ENCODE results near the gene SRCAP.

Gene SRCAP

DNA sequence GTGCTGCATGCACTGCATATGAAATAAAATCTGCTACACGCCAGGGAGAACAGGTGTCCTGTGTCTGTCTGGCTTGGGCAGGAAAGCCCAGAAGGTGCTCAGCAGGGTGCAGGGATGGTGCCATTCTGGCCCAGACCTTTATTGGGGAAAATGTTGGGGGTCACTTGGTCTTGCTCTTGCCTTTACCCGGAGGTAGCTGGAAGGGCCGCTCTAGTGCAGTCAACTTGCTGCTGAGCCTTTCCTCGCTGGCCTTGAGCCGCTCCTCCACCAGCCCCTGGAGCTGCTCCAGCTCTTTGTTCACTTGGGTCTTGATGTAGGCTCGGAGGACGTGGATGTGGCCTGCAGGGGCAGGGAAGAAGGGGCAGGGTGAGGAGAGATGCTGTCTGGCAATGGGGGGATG lies 58.3 kb downstream of the SRCAP start:
- Histone ChIP-seq H3K9me3 (no peaks in the 10 kb centered on the region), H3K4me1 (peaks cover 5 to 11% (median 8%) of the 10 kb centered on the region in 4 donors), H3K36me3 (peaks cover 8 to 73% (median 17%) of the 10 kb centered on the region in 3 donors), H3K4me3 (no peak overlapping the region), H3K27me3 (no peaks in the 10 kb centered on the region), H3K27ac (no peak overlapping the region)
- TF ChIP-seq, protein P1, sequence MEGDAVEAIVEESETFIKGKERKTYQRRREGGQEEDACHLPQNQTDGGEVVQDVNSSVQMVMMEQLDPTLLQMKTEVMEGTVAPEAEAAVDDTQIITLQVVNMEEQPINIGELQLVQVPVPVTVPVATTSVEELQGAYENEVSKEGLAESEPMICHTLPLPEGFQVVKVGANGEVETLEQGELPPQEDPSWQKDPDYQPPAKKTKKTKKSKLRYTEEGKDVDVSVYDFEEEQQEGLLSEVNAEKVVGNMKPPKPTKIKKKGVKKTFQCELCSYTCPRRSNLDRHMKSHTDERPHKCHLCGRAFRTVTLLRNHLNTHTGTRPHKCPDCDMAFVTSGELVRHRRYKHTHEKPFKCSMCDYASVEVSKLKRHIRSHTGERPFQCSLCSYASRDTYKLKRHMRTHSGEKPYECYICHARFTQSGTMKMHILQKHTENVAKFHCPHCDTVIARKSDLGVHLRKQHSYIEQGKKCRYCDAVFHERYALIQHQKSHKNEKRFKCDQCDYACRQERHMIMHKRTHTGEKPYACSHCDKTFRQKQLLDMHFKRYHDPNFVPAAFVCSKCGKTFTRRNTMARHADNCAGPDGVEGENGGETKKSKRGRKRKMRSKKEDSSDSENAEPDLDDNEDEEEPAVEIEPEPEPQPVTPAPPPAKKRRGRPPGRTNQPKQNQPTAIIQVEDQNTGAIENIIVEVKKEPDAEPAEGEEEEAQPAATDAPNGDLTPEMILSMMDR (IDR thresholded peaks at IDR 0.05), result no peak
- intact Hi-C loops (cut with DNase I; ENCODE audit: low total_unique reads), result no loop called here
- DNase-seq, result no peak

GRCh38 chr16:30758988-30759491 lies 60.1 kb downstream of the SRCAP start:
- intact Hi-C loops (cut with DNase I; ENCODE audit: low total_unique reads), result no loop called here
- TF ChIP-seq, protein P1 (IDR thresholded peaks at IDR 0.05), result no peak
- no peak overlapping the region for H3K4me3 ChIP-seq
- no peak for DNase-seq
- H3K9me3 ChIP-seq, result no peaks in the 10 kb centered on the region
- H3K36me3 ChIP-seq, result peaks cover 10 to 67% (median 17%) of the 10 kb centered on the region in 3 donors
- H3K27me3 ChIP-seq, result no peaks in the 10 kb centered on the region
- no peak overlapping the region for H3K27ac ChIP-seq
- H3K4me1 ChIP-seq, result peaks cover 5 to 28% (median 24%) of the 10 kb centered on the region in 4 donors

- Histone ChIP-seq H3K4me3 (no peak overlapping the region), H3K36me3 (peaks cover 15 to 67% (median 20%) of the 10 kb centered on the region in 3 donors), H3K9me3 (no peaks in the 10 kb centered on the region), H3K27me3 (no peaks in the 10 kb centered on the region), H3K27ac (no peak overlapping the region), H3K4me1 (peaks cover 5 to 35% (median 26%) of the 10 kb centered on the region in 4 donors)
- no peak for DNase-seq
- TF ChIP-seq, protein P1 (IDR thresholded peaks at IDR 0.05), result no peak
- intact Hi-C loops (cut with DNase I; ENCODE audit: low total_unique reads), result no loop called here
Observed at GRCh38 chr16:30760001-30760559, 61.1 kb downstream of the SRCAP start.

GRCh38 chr16:30760577-30761426 lies 61.8 kb downstream of the SRCAP start:
- no peak for DNase-seq
- TF ChIP-seq, protein P1 (IDR thresholded peaks at IDR 0.05), result no peak
- Histone ChIP-seq H3K4me1 (peaks cover 5 to 37% (median 26%) of the 10 kb centered on the region in 4 donors), H3K36me3 (peaks cover 20 to 69% (median 28%) of the 10 kb centered on the region in 3 donors), H3K9me3 (no peaks in the 10 kb centered on the region), H3K27me3 (no peaks in the 10 kb centered on the region), H3K27ac (peak overlapping the region; percentile 65 to 92), H3K4me3 (peak overlapping the region; percentile 73 to 79)
- intact Hi-C loops (cut with DNase I; ENCODE audit: low total_unique reads), result no loop called here

- intact Hi-C loops (cut with DNase I; ENCODE audit: low total_unique reads), result no loop called here
- no peaks in the 10 kb centered on the region for H3K27me3 ChIP-seq
- H3K36me3 ChIP-seq, result peaks cover 27 to 69% (median 34%) of the 10 kb centered on the region in 3 donors
- H3K27ac ChIP-seq, result peak overlapping the region; percentile 65 to 92
- TF ChIP-seq, protein P1 (IDR thresholded peaks at IDR 0.05), result no peak
- H3K4me3 ChIP-seq, result peak overlapping the region; percentile 73 to 79
- H3K4me1 ChIP-seq, result peaks cover 5 to 37% (median 26%) of the 10 kb centered on the region in 4 donors
- DNase-seq, result no peak
- no peaks in the 10 kb centered on the region for H3K9me3 ChIP-seq
Observed at GRCh38 chr16:30761427-30761927, 62.5 kb downstream of the SRCAP start.

Measured in tibial artery (tissue), 4 donors.